Measurements from ENCODE around the gene RNF145. TPM values are rescaled to one million over a fixed set of nuclear protein-coding genes. Genes with fewer than 3 reads are reported as not detected.

RNF145 gene
- total RNA-seq, 2 experiments from 2014 or later: 91.4 to 91.8 TPM

- ChIA-PET POLR2A (no interaction called here), CTCF (no interaction called here)
Measured at GRCh38 chr5:159202151-159202550, 7.2 kb downstream of the RNF145 start.

- ChIA-PET POLR2A (no interaction called here), CTCF (no interaction called here)
Measured at GRCh38 chr5:159199780-159200179, 9.6 kb downstream of the RNF145 start.

- ChIA-PET POLR2A (no interaction called here), CTCF (no interaction called here)
Measured at GRCh38 chr5:159199225-159199624, 10.1 kb downstream of the RNF145 start.

- ChIA-PET CTCF (no interaction called here), POLR2A (interaction anchor here (0.9 kb wide), 1 partner anchor 9 kb away, joined by 4 read pairs; no protein-coding TSS in a partner anchor)
Measured at GRCh38 chr5:159198063-159199036, 11.0 kb downstream of the RNF145 start.

- CTCF ChIA-PET: interaction anchor here (0.6 kb wide), 1 partner anchor 168 kb away, joined by 3 read pairs; no protein-coding TSS in a partner anchor
- POLR2A ChIA-PET: interaction anchor here (0.6 kb wide), 1 partner anchor 39 kb away, joined by 5 read pairs; no protein-coding TSS in a partner anchor
Measured at GRCh38 chr5:159195775-159196174, 13.6 kb downstream of the RNF145 start.

- ChIA-PET POLR2A (interaction anchor here (0.6 kb wide), 1 partner anchor 17 kb away, joined by 3 read pairs; no protein-coding TSS in a partner anchor), CTCF (interaction anchor here (0.7 kb wide), 1 partner anchor 33 kb away, joined by 4 read pairs; no protein-coding TSS in a partner anchor)
Measured at GRCh38 chr5:159190170-159190569, 19.2 kb downstream of the RNF145 start.

GRCh38 chr5:159189310-159189709 is 20.0 kb downstream of the RNF145 start:
- POLR2A ChIA-PET: no interaction called here

GRCh38 chr5:159187719-159188118 is 21.6 kb downstream of the RNF145 start:
- POLR2A ChIA-PET: interaction anchor here (0.7 kb wide), 1 partner anchor 20 kb away, joined by 5 read pairs; no protein-coding TSS in a partner anchor
- CTCF ChIA-PET: interaction anchor here (0.7 kb wide), 1 partner anchor 30 kb away, joined by 3 read pairs; no protein-coding TSS in a partner anchor

More at GRCh38 chr5:159189310-159189709, 20.0 kb downstream of the RNF145 start:
- CTCF ChIA-PET: no interaction called here

- CTCF ChIA-PET: no interaction called here
- POLR2A ChIA-PET: no interaction called here
Measured at GRCh38 chr5:159186319-159186718, 23.0 kb downstream of the RNF145 start.

GRCh38 chr5:159185773-159186172 is 23.6 kb downstream of the RNF145 start:
- ChIA-PET CTCF (no interaction called here), POLR2A (no interaction called here)

- CTCF ChIA-PET: interaction anchor here (0.6 to 0.8 kb wide), 2 partner anchors 22 to 1022 kb away, joined by 3 read pairs; no protein-coding TSS in a partner anchor
- POLR2A ChIA-PET: interaction anchor here (0.5 kb wide), 1 partner anchor 77 kb away, joined by 4 read pairs; no protein-coding TSS in a partner anchor
Measured at GRCh38 chr5:159184858-159185381, 24.4 kb downstream of the RNF145 start.

GRCh38 chr5:159184236-159184635 is 25.1 kb downstream of the RNF145 start:
- CTCF ChIA-PET: no interaction called here
- POLR2A ChIA-PET: no interaction called here

GRCh38 chr5:159183247-159183646 is 26.1 kb downstream of the RNF145 start:
- ChIA-PET CTCF (no interaction called here), POLR2A (no interaction called here)

- ChIA-PET POLR2A (no interaction called here), CTCF (no interaction called here)
Measured at GRCh38 chr5:159182691-159183090, 26.7 kb downstream of the RNF145 start.

- CTCF ChIA-PET: no interaction called here
- POLR2A ChIA-PET: no interaction called here
Measured at GRCh38 chr5:159181651-159182050, 27.7 kb downstream of the RNF145 start.

- POLR2A ChIA-PET: no interaction called here
- CTCF ChIA-PET: no interaction called here
Measured at GRCh38 chr5:159181152-159181551, 28.2 kb downstream of the RNF145 start.

GRCh38 chr5:159179529-159180305 is 29.6 kb downstream of the RNF145 start:
- CTCF ChIA-PET: no interaction called here

GRCh38 chr5:159178978-159179377 is 30.4 kb downstream of the RNF145 start:
- CTCF ChIA-PET: no interaction called here
- POLR2A ChIA-PET: no interaction called here

More at GRCh38 chr5:159179529-159180305, 29.6 kb downstream of the RNF145 start:
- POLR2A ChIA-PET: no interaction called here

GRCh38 chr5:159175547-159175946 is 33.8 kb downstream of the RNF145 start:
- POLR2A ChIA-PET: no interaction called here
- CTCF ChIA-PET: interaction anchor here (1.2 kb wide), 1 partner anchor 18 kb away, joined by 3 read pairs; no protein-coding TSS in a partner anchor

Data from activated CD8-positive, alpha-beta memory T cell treated with anti-CD3 and anti-CD28 coated beads for 36 hours (primary cell).